ENCODE data around the gene HOXC4.
"Not testable (repeated sequence)": the region's sequence is repeated elsewhere in the genome, so short reads cannot be mapped to it uniquely, and the experiment has no call there.

The HOXC4 gene

GRCh38 chr12:54058128-54058768, 4.6 kb downstream of the HOXC4 start:
- DNase-seq (ENCODE audit: low spot score) = no peak

- no peak for DNase-seq (ENCODE audit: low spot score)
Measured at GRCh38 chr12:54059668-54060067, 6.0 kb downstream of the HOXC4 start.

- no peak for DNase-seq (ENCODE audit: low spot score)
Measured at GRCh38 chr12:54060174-54060974, 6.7 kb downstream of the HOXC4 start.

- no peak for DNase-seq (ENCODE audit: low spot score)
Measured at GRCh38 chr12:54060975-54061778, 7.5 kb downstream of the HOXC4 start.

GRCh38 chr12:54065677-54066076, 12.0 kb downstream of the HOXC4 start:
- DNase-seq (ENCODE audit: low spot score) = no peak

GRCh38 chr12:54066408-54066807, 12.8 kb downstream of the HOXC4 start:
- DNase-seq (ENCODE audit: low spot score) = no peak

GRCh38 chr12:54068418-54069070, 14.9 kb downstream of the HOXC4 start:
- DNase-seq (ENCODE audit: low spot score) = no peak

GRCh38 chr12:54071942-54072341, 18.3 kb downstream of the HOXC4 start:
- DNase-seq (ENCODE audit: low spot score) = no peak

- no peak for DNase-seq (ENCODE audit: low spot score)
Measured at GRCh38 chr12:54074308-54074707, 20.7 kb downstream of the HOXC4 start.

GRCh38 chr12:54075409-54075808, 21.8 kb downstream of the HOXC4 start:
- no peak for DNase-seq (ENCODE audit: low spot score)

GRCh38 chr12:54075974-54076373, 22.3 kb downstream of the HOXC4 start:
- DNase-seq (ENCODE audit: low spot score) = no peak

- DNase-seq (ENCODE audit: low spot score) = not testable (repeated sequence)
Measured at GRCh38 chr12:54077843-54078242, 24.2 kb downstream of the HOXC4 start.

- not testable (repeated sequence) for DNase-seq (ENCODE audit: low spot score)
Measured at GRCh38 chr12:54079115-54079514, 25.5 kb downstream of the HOXC4 start.

GRCh38 chr12:54080008-54080924, 26.6 kb downstream of the HOXC4 start:
- not testable (repeated sequence) for DNase-seq (ENCODE audit: low spot score)

GRCh38 chr12:54081053-54081514, 27.4 kb downstream of the HOXC4 start:
- DNase-seq (ENCODE audit: low spot score) = not testable (repeated sequence)

- DNase-seq (ENCODE audit: low spot score) = not testable (repeated sequence)
Measured at GRCh38 chr12:54081581-54082396, 28.2 kb downstream of the HOXC4 start.

GRCh38 chr12:54082397-54082892, 28.8 kb downstream of the HOXC4 start:
- no peak for DNase-seq (ENCODE audit: low spot score)

- DNase-seq (ENCODE audit: low spot score) = not testable (repeated sequence)
Measured at GRCh38 chr12:54088011-54088410, 34.4 kb downstream of the HOXC4 start.

- DNase-seq (ENCODE audit: low spot score) = not testable (repeated sequence)
Measured at GRCh38 chr12:54089465-54089864, 35.8 kb downstream of the HOXC4 start.

- not testable (repeated sequence) for DNase-seq (ENCODE audit: low spot score)
Measured at GRCh38 chr12:54090312-54090711, 36.7 kb downstream of the HOXC4 start.

Data from putamen (tissue), 1 donor.